ENCODE results near the gene SLC6A4.
"Not testable (repeated sequence)": the region's sequence is repeated elsewhere in the genome, so short reads cannot be mapped to it uniquely, and the experiment has no call there.

SLC6A4 gene

DNA sequence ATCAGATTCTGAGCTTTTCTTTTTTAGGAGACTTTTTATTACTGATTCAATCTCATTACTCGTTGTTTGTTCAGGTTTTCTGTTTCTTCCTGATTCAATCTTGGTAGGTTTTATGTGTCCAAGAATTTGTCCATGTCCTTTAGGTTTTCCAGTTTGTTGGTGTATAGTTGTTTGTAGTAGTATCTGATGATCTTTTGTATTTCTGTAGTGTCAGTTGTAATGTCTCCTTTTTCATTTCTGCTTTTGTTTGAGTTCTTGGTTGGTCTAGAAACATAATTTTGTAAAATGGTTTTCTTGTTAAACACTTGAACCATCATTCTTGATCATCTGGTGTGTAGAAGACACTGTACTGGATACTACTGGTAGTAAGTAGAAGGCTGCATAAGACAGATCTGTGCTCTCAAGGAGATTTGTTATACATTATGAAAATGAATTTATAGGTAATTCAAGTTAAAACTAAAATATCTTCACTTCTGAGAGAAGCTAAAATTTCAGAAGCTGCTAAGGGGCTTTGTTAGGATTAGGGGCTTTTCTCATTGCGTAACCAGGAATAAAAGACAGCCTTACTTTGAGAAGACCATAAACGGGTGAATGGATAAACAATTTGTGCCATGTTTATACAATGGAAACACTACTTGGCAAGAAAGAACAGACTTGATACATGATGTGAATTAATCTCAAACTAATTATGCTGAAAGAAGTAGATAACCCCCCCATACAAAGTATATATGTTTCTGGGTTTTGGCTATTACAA is 74.9 kb downstream of the SLC6A4 start:
- CTCF ChIA-PET = interaction anchor here (0.5 to 0.8 kb wide), 2 partner anchors 77 to 518 kb away, joined by 3 read pairs; no protein-coding TSS in a partner anchor
- TF ChIP-seq, protein P1, sequence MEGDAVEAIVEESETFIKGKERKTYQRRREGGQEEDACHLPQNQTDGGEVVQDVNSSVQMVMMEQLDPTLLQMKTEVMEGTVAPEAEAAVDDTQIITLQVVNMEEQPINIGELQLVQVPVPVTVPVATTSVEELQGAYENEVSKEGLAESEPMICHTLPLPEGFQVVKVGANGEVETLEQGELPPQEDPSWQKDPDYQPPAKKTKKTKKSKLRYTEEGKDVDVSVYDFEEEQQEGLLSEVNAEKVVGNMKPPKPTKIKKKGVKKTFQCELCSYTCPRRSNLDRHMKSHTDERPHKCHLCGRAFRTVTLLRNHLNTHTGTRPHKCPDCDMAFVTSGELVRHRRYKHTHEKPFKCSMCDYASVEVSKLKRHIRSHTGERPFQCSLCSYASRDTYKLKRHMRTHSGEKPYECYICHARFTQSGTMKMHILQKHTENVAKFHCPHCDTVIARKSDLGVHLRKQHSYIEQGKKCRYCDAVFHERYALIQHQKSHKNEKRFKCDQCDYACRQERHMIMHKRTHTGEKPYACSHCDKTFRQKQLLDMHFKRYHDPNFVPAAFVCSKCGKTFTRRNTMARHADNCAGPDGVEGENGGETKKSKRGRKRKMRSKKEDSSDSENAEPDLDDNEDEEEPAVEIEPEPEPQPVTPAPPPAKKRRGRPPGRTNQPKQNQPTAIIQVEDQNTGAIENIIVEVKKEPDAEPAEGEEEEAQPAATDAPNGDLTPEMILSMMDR (conservative IDR thresholded peaks at IDR 0.05; ENCODE audit: low read depth) = no peak
- DNase-seq (ENCODE audit: low spot score) = no peak
- POLR2A ChIA-PET (ENCODE audit: low non-redundant PET) = no interaction called here
- no peak overlapping the region for H3K27ac ChIP-seq

DNA sequence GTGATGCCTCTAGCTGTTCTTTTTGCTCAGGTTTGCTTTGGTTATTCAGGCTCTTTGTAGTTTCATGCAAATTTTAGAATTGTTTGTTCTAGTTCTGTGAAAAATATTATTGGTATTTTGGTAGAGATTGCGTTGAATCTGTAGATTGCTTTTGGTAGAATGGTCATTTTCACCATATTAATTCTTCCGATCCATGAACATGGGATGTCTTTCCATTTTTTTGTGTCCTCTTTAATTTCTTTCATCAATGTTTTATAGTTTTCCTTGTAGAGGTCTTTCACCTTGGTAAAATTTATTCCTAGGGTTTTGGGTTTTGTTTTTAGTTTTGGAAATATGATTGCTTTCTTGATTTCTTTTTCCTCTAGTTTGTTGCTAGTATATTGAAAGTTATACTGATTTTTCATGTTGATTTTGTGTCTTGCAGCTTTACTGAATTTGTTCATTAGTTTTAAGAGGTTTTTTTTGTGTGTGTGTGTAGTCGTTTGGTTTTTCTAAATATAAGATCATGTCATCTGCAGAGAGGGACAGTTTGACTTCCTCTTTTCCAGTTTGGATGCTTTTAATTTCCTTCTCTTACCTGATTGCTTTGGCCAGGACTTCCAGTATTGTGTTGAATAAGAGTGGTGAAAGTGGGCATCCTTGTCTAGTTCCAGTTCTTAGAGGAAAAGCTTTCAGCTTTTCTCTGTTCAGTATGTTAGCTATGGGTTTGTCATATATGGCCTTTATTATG is 76.4 kb downstream of the SLC6A4 start:
- ChIA-PET CTCF (interaction anchor here (0.6 kb wide), 1 partner anchor 561 kb away, joined by 3 read pairs; no protein-coding TSS in a partner anchor), POLR2A (ENCODE audit: low non-redundant PET) (no interaction called here)
- TF ChIP-seq, protein P1 (conservative IDR thresholded peaks at IDR 0.05; ENCODE audit: low read depth) = no peak
- no peak overlapping the region for H3K27ac ChIP-seq
- no peak for DNase-seq (ENCODE audit: low spot score)

DNA sequence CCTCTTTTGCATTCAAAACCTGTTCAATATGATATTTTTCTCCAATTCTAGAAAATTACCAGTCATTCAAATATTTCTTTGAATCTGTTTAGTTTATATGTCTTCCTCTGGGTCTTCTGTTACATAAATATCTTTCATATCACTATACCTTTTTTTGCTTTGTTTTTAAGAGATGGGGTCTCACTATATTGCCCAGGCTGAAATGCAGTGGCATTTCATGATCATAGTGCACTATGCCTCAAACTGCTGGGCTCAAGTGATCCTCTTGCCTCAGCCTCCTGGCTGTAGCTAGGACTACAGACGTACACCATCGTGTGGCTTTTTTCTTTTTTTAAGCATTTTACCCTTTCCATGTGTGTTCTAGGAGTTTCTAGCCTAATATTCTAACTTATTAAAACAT is 80.1 kb downstream of the SLC6A4 start:
- CTCF ChIA-PET = no interaction called here
- no peak overlapping the region for H3K27ac ChIP-seq
- DNase-seq (ENCODE audit: low spot score) = no peak
- TF ChIP-seq, protein P1 (conservative IDR thresholded peaks at IDR 0.05; ENCODE audit: low read depth) = no peak
- POLR2A ChIA-PET (ENCODE audit: low non-redundant PET) = no interaction called here

DNA sequence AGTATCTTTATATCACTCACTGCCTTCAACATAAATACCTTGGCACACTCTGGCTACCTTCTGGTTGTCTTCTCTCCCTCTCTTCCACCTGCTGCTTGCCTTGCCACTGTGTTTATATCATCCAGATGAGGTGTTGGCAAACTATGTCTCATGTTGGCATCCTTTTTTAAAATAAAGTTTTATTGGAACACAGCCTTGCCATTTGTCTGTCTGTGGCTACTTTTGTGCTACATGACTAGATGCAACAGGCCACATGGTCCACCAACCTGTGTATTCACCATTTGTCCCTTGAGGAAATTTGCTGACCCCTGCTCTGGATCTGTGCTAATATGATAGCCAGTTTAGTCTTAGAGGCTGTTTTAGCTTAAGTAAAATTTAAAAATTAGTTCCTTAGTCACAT is 82.0 kb downstream of the SLC6A4 start:
- TF ChIP-seq, protein P1 (conservative IDR thresholded peaks at IDR 0.05; ENCODE audit: low read depth) = no peak
- ChIA-PET CTCF (no interaction called here), POLR2A (ENCODE audit: low non-redundant PET) (no interaction called here)
- H3K27ac ChIP-seq = no peak overlapping the region
- no peak for DNase-seq (ENCODE audit: low spot score)

DNA sequence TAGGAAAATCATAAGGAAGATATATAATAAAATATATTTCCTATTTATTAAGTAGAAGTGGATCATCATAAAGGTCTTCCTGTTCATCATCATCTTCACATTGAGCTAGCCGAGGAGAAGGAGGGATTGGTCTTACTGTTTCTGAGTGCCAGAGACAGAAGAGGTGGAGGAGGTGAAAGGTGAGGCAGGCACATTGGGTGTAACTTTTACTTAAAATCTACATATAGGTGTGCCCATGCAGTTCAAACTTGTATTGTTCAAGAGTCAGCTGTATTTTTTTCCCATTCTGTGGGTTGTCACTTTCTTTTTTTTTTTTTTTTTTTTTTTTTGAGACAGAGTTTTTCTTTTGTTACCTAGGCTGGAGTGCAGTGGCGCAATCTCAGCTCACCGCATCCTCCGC is 84.0 kb downstream of the SLC6A4 start:
- no peak for DNase-seq (ENCODE audit: low spot score)
- ChIA-PET CTCF (interaction anchor here (0.7 kb wide), 1 partner anchor 85 kb away, joined by 5 read pairs; no protein-coding TSS in a partner anchor), POLR2A (ENCODE audit: low non-redundant PET) (no interaction called here)
- H3K27ac ChIP-seq = no peak overlapping the region
- TF ChIP-seq, protein P1 (conservative IDR thresholded peaks at IDR 0.05; ENCODE audit: low read depth) = no peak

DNA sequence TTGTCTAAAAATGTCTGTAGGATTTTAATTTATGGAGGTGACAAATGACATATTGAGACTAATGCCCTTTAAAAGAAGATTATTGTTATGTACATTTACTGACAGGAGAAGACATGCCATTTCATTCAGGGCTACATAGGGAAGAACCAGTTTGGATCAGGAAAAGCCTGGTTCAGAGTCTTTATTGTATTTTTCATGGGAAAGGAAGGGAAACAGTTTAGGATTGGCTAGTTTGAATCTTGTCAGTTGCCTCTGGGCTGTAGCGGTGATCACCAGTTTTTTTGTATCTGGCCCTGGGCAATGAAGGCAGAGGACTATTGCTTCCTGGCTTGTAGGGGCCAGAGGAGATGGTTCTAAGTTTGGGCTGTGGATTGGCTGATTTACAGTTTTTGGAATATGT is 87.1 kb downstream of the SLC6A4 start:
- no peak overlapping the region for H3K27ac ChIP-seq
- ChIA-PET CTCF (no interaction called here), POLR2A (ENCODE audit: low non-redundant PET) (no interaction called here)
- TF ChIP-seq, protein P1 (conservative IDR thresholded peaks at IDR 0.05; ENCODE audit: low read depth) = no peak
- no peak for DNase-seq (ENCODE audit: low spot score)

DNA sequence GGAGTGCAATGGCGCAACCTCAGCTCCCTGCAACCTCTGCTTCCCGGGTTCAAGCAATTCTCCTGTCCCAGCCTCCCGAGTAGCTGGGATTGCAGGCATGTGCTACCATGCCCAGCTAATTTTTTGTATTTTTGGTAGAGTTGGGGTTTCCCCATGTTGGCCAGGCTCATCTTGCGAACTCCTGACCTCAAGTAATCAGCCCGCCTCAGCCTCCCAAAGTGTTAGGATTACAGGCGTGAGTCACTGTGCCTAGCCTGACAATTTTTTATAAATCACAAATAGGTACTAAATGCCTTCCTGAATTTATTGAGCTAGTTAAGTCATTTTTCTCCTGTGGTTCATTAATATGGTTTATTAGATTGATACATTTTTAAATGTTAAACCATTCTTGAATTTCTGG is 87.6 kb downstream of the SLC6A4 start:
- peak overlapping the region; percentile 48 for H3K27ac ChIP-seq
- CTCF ChIA-PET; POLR2A ChIA-PET (ENCODE audit: low non-redundant PET); DNase-seq (ENCODE audit: low spot score): not testable (repeated sequence)
